ENCODE results near the gene MINDY3.
"Not testable (repeated sequence)": the region's sequence is repeated elsewhere in the genome, so short reads cannot be mapped to it uniquely, and the experiment has no call there.

Gene MINDY3

DNA sequence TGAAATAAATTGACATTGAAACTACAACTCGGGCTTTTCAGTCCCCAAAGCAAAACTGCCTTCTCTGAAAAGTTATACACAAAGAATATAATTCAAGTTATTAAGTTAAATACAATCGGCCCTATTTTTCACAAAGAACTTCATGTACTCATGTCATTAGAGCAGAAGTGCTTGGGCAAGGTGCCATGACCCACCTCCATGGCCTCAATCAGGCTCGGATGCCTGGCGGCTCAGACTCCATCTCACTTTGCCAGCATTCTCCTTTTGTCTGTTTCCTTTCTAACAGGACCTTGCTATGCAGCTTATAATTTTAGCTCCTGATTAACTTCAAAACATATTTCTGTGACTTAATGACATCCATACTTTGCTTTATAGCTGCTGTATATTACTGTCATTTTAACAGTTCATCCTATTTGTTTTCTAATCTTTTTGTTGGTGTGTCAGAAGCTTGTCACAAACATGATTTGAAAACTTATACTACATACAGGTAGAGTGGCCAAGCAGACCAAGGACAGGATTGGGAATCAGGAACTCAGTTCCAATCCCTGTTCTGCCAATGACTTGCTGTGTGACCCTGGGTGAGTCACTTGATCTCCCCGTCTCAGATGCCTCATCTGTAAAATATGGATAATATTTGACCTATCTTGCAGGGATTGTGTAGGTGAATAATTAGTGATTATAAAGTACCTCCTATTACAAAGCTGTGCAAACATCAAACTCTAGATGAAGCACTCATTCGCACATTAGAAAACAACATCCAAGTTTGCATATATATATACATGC lies 79.8 kb downstream of the MINDY3 start:
- no peak for DNase-seq (ENCODE audit: low read depth)

- DNase-seq (ENCODE audit: low read depth): no peak
These were observed 84.8 kb downstream of the MINDY3 start for GRCh38 chr10:15775513-15775912.

GRCh38 chr10:15774534-15774933 lies 85.8 kb downstream of the MINDY3 start:
- not testable (repeated sequence) for DNase-seq (ENCODE audit: low read depth)

DNA sequence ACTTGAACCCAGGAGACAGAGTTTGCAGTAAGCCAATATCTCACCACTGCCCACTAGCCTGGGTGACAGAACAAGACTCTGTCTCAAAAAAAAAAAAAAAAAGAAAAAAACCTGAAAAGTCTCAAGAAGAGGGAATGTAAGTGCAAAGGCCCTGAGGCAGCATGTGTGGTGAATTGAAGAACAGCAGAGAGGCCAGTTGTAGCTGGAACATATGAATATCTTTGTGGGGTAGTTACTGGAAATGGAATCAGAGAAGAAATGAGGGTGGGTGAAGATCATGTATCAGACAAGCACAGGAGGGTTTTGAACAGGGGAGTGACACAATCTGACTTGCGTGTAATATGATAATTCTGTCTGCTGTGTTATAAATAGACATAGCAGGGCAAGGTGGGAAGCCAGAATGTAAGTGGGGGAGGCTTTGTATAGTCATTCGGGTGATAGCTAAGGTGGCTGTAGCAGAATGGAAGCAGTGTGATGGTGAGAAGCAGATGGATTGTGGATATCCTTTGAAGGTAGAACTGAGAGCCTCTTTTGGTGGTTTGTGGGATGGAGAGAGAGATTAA lies 95.3 kb downstream of the MINDY3 start:
- DNase-seq (ENCODE audit: low read depth): no peak

DNA sequence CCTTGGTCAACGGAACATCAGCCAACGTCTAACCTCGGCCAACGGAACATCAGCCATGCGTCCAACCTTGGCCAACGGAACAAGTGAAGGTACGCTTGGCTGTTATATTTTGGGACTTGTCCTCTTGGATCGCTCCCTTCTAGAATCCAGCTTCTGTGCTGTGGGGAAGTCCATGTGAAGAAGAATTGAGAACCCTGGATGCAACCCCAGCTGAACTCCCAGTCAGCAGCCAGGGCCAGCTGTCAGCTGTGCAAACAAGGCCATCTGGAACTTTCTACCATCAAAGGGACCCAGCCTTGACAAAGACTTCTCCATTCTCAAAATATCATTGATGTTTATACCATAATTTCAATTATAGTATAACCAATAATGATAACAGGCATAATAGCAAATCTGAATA lies 97.3 kb downstream of the MINDY3 start:
- no peak for DNase-seq (ENCODE audit: low read depth)

DNA sequence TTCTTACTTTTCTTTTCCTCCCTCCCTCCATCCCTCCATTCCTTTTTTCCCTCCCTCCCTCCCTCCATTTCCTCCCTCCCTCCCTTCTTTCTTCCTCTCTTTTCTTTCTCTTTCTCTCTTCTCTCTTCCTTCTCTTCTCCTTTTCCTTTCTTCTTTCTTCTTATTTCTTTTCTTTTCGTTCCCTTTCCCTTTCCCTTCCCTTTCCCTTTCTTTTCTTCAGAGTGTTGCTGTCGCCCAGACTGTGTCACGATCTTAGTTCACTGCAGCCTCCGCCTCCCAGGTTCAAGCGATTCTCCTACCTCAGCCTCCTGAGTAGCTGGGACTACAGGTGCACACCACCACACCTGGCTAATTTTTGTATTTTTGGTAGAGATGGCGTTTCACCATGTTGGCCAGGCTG lies 98.1 kb downstream of the MINDY3 start:
- not testable (repeated sequence) for DNase-seq (ENCODE audit: low read depth)

DNA sequence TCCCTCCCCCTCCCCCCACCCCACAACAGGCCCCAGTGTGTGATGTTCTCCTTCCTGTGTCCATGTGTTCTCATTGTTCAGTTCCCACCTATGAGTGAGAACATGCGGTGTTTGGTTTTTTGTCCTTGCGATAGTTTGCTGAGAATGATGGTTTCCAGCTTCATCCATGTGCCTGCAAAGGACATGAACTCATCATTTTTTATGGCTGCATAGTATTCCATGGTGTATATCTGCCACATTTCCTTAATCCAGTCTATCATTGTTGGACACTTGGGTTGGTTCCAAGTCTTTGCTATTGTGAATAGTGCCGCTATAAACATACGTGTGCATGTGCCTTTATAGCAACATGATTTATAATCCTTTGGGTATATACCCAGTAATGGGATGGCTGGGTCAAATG lies 99.1 kb downstream of the MINDY3 start:
- DNase-seq (ENCODE audit: low read depth): not testable (repeated sequence)

- no peak for DNase-seq (ENCODE audit: low read depth)
These were observed 99.6 kb downstream of the MINDY3 start for GRCh38 chr10:15760681-15761080.

GRCh38 chr10:15759265-15759664 lies 101.0 kb downstream of the MINDY3 start:
- DNase-seq (ENCODE audit: low read depth): no peak

- DNase-seq (ENCODE audit: low read depth): no peak
These were observed 101.7 kb downstream of the MINDY3 start for GRCh38 chr10:15758618-15759017.

DNA sequence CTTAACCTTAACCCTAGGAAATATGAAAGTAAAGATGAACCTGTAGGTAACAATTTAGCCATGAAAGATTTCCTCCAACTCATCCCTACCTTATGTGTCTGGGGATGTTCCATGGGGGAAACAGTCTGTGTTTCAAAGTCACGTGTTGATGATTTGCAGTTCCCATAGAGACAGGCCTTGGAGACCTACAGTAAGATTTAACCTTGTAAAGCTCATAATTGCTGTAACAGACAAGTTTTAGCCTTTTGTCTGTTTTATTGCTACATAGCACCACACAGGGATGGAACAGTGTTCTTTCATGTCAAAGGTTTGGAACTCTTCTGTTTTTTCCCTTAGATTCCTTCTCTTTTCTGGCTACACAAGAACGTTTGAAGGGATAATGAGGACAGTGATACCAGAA lies 105.4 kb downstream of the MINDY3 start:
- no peak for DNase-seq (ENCODE audit: low read depth)

DNA sequence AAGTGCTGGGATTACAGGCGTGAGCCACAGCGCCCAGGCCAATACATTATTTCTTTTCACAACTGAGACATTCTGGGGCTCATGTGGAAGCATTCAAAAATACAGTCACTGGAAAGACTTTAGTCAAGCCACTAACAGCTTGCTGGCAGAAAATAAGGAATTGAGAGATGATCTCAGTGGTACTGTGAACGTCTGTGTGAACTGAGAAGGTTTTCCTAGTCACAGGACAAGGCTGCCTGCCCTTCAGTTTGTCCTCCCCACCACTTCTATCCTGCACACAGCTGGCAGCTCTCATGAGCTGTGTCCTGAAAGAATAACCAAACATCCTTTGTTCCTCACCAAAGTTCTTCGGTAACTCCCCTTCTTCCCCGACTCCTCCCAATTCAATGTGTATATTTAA lies 109.3 kb downstream of the MINDY3 start:
- DNase-seq (ENCODE audit: low read depth): no peak

- DNase-seq (ENCODE audit: low read depth): no peak
These were observed 112.2 kb downstream of the MINDY3 start for GRCh38 chr10:15748126-15748525.

GRCh38 chr10:15747632-15748031 lies 112.7 kb downstream of the MINDY3 start:
- no peak for DNase-seq (ENCODE audit: low read depth)

DNA sequence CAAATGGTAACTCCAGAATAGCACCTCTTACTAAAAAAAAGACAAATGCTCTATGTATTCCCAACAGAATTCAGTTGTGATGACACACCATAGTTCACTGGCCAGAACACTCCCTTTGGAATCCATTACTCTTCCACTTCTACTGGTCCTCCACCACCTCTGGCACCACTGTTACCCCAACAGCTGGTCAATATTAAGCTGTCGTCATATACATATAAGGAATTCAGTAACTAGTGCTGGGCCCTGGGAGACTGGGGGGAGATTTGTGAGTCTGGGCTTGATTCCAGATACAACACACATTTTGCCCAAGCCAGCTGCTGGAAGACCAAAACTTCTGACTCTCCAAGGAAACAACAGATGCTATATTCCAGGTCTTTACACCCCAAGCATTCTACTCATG lies 114.6 kb downstream of the MINDY3 start:
- no peak for DNase-seq (ENCODE audit: low read depth)

- peak; percentile 22 for DNase-seq (ENCODE audit: low read depth)
These were observed 116.0 kb downstream of the MINDY3 start for GRCh38 chr10:15744217-15744865.

DNA sequence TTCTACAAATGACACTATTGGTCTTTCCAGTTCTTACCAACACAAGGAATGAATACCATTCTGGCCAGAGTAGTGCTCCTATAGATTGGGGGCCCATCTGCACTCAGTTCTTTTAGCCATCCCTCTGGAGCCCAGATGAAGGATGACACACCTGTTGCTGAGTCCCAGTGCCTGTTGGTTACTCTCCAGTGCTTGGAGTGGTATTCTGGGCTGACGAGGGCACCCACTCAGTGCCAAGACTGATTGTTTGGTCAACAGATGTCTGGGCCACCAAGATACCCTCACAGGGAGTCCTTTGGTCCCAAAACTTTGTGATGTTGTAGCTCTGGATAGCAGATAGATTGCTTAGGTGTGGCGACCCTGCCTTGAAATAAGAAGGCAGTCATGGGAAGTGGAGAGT lies 116.9 kb downstream of the MINDY3 start:
- DNase-seq (ENCODE audit: low read depth): no peak

DNA sequence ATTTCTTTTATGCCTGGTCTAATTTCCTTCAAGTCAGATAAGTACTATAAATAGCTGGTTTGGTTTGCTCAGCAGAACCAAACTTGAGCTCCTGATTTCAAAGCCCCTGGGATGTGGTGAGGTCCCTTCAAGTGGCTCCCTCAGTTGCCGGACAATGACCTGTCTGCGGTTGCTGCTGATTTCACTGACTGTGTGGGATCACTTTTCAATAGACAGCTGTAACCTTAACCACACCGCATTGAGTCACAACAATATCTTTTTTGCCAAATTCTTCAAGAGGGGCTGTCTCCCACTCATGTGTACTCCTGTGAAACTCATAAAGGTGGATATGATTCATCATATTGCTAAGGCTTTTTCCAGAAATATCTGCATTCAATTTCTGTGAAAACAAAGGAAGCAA lies 117.5 kb downstream of the MINDY3 start:
- no peak for DNase-seq (ENCODE audit: low read depth)

DNA sequence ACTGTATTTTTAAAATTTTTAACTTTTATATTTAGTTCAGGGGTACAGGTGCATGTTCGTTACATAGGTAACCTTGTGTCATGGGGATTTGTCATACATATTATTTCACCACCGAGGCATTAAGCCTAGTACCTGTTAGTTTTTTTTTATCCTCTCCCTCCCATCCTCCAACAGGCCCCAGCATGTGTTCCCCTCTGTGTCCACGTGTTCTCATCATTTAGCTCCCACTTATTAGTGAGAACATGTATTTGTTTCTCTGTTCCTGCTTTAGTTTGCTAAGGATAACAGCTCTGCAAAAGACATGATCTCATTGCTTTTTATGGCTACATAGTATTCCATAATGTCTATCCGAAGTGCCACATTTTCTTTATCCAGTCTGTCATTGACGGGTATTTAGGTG lies 118.2 kb downstream of the MINDY3 start:
- no peak for DNase-seq (ENCODE audit: low read depth)

- no peak for DNase-seq (ENCODE audit: low read depth)
These were observed 118.7 kb downstream of the MINDY3 start for GRCh38 chr10:15741581-15741980.

DNA sequence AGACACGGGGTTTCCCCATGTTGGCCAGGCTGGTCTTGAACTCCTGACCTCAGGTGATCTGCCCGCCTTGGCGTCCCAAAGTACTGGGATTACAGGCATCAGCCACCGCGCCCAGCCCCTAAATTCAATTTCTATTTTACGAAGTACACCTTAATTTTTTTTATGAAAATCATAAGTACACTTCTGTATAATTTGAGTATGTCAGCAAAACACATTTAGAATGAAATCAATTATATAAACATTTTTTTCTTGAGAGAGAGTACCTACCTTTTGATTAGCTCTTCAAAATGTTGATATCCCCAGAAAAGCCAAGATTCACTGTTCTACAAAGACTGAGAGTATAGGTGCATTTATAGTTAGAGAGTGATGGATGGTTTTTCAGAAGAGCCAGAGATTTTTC lies 120.0 kb downstream of the MINDY3 start:
- DNase-seq (ENCODE audit: low read depth): no peak

DNA sequence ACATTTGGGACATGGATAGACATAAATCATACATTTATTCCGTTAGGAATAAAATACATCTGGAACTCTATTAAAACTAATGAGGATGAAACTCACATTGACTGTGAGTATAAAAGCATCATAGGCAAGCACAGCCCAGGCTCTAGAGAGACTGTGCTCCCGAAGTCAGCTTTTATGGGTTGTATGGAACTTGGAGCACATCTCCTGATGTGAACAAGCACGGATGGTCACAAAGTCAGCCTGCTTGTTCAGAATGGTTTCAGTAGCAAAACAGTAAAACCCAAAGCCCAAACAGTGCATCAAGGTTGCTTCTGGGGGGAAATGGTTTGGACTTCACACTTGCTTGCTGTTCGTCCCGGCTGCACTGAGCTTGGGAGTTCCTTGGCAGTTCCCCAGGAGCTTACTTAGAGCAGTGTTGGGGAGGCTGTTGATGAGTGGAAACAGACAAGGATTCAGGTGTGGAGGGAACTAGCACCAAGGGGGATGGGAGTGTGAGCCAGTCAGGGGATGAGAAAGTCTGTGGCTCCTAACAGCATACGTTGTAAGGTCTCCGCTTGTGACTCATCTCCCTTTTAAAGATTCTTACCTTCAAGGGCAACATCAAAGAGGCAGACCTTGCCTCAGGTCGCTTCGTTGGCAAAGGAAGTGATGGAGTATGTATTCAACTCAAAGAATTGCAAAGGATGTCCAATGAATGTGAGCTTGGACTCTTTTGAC lies 120.9 kb downstream of the MINDY3 start:
- DNase-seq (ENCODE audit: low read depth): no peak

All from activated T-cell treated with anti-CD3 and anti-CD28 coated beads for 48 hours (primary cell).